ENCODE measurements around the gene TGFB3. TPM values are rescaled to one million over a fixed set of nuclear protein-coding genes. Genes with fewer than 3 reads are reported as not detected.

TGFB3 gene
- total RNA-seq, 1 experiment from 2014 or later = 1.6 TPM

DNA sequence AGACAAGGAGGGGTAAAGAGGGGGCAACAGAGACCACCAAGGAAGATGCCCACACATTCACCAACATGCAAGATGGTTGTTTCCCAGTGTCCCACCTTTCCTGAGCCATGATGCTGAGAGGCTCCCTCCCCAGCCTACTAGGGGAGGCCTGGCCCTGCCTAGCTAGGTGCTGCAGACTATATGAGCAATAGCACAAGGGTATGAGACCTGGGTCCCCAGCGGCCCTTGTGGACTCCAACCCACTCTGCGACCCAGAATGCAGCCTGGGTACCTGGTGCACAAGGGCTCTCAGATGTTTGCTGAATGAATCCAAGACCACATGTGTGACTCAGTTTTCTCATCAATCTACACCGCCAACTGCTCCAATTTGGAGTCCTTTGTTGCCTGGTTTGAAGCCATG is 13.9 kb downstream of the TGFB3 start:
- intact Hi-C loops (cut with micrococcal nuclease) = no loop called here
- H3K27me3 ChIP-seq (ENCODE audit: insufficient read depth, low read length) = no peaks in the 10 kb centered on the region
- POLR2A ChIA-PET = no interaction called here
- RAD21 ChIA-PET (ENCODE audit: low non-redundant PET in 1 of 2, low total read pairs in 2 of 2, uncharacterized antibody in 2 of 2, unreplicated experiment in 2 of 2) = no interaction called here
- BruUV-seq (replicated peaks) = no TSS peak
- H3K36me3 ChIP-seq (ENCODE audit: control insufficient read depth in 1 of 2, insufficient read depth in 2 of 2, low read length in 2 of 2) = no peaks in the 10 kb centered on the region
- H3K4me1 ChIP-seq (ENCODE audit: control insufficient read depth in 1 of 2, insufficient read depth in 2 of 2, low read length in 2 of 2) = peaks cover 0 to 4% of the 10 kb centered on the region in 2 experiments; a peak in 1 of 4 replicates
- H3K4me2 ChIP-seq (ENCODE audit: low read length) = no peak overlapping the region
- no peaks in the 10 kb centered on the region for H3K9me2 ChIP-seq (ENCODE audit: insufficient read depth)
- H3K9me3 ChIP-seq (ENCODE audit: control insufficient read depth in 1 of 2, insufficient read depth in 1 of 2, low read depth in 1 of 2, low read length in 2 of 2) = no peaks in the 10 kb centered on the region
- TF ChIP-seq ZBTB33 (IDR thresholded peaks at IDR 0.05; ENCODE audit: extremely low read depth, insufficient replicate concordance, low read length) (no peak), SIN3A (IDR thresholded peaks at IDR 0.05; ENCODE audit: low read depth) (no peak), SRF (IDR thresholded peaks at IDR 0.05; ENCODE audit: low read depth) (no peak), CEBPB (IDR thresholded peaks at IDR 0.05; ENCODE audit: low read depth) (no peak), POLR2AphosphoS5 (IDR thresholded peaks at IDR 0.05; ENCODE audit: low read depth, low read length) (no peak), MAX (IDR thresholded peaks at IDR 0.05) (no peak), RAD21 (IDR thresholded peaks at IDR 0.05; ENCODE audit: low read depth) (no peak), ZFX (IDR thresholded peaks at IDR 0.05) (no peak), ELF1 (IDR thresholded peaks at IDR 0.05; ENCODE audit: borderline replicate concordance, low read depth) (no peak), POLR2A (IDR thresholded peaks at IDR 0.05; ENCODE audit: borderline replicate concordance, extremely low read depth, insufficient read depth, insufficient read length) (no peak), SP1 (IDR thresholded peaks at IDR 0.05; ENCODE audit: low read depth) (no peak), CBX3 (IDR thresholded peaks at IDR 0.05; ENCODE audit: low read depth) (no peak), FOSL1 (IDR thresholded peaks at IDR 0.05; ENCODE audit: low read depth) (no peak), ZNF274 (IDR thresholded peaks at IDR 0.05; ENCODE audit: low read depth, low read length) (no peak), EZH2phosphoT487 (IDR thresholded peaks at IDR 0.05; ENCODE audit: borderline replicate concordance) (no peak), EGR1 (IDR thresholded peaks at IDR 0.05; ENCODE audit: low read depth) (no peak)
- TF ChIP-seq, protein P1, sequence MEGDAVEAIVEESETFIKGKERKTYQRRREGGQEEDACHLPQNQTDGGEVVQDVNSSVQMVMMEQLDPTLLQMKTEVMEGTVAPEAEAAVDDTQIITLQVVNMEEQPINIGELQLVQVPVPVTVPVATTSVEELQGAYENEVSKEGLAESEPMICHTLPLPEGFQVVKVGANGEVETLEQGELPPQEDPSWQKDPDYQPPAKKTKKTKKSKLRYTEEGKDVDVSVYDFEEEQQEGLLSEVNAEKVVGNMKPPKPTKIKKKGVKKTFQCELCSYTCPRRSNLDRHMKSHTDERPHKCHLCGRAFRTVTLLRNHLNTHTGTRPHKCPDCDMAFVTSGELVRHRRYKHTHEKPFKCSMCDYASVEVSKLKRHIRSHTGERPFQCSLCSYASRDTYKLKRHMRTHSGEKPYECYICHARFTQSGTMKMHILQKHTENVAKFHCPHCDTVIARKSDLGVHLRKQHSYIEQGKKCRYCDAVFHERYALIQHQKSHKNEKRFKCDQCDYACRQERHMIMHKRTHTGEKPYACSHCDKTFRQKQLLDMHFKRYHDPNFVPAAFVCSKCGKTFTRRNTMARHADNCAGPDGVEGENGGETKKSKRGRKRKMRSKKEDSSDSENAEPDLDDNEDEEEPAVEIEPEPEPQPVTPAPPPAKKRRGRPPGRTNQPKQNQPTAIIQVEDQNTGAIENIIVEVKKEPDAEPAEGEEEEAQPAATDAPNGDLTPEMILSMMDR (IDR thresholded peaks at IDR 0.05 in 2 of 3, conservative IDR thresholded peaks at IDR 0.05 in 1 of 3; ENCODE audit: borderline replicate concordance in 1 of 3, insufficient read depth in 1 of 3, low read depth in 2 of 3, low read length in 2 of 3) = no peak
- no peak overlapping the region for H3K4me3 ChIP-seq (replicated peaks in 1 of 2; ENCODE audit: low read depth in 1 of 2, low read length in 2 of 2)
- H2AFZ ChIP-seq (ENCODE audit: low read depth, low read length, poor library complexity, severe bottlenecking) = no peak overlapping the region
- ATAC-seq = no peak
- no peak overlapping the region for H3K9ac ChIP-seq (ENCODE audit: low read length)
- no peaks in the 10 kb centered on the region for H3K79me2 ChIP-seq (ENCODE audit: insufficient read depth, low read length)
- DNase-seq (ENCODE audit: low read depth, low spot score) = no peak
- CTCF ChIA-PET = interaction anchor here (2.0 kb wide), 1 partner anchor 14 kb away, joined by 8 read pairs; the partner anchor contains the start of gene TGFB3
- no peaks in the 10 kb centered on the region for H4K20me1 ChIP-seq (ENCODE audit: insufficient read depth)
- no peak overlapping the region for H3K27ac ChIP-seq (ENCODE audit: low read depth, low read length)
